ENCODE data around the gene LCE1F.

The LCE1F gene

GRCh38 chr1:152774875-152775274 is at the start of gene LCE1F:
Gene LCE1F, plus strand, starts transcription at chr1:152775140. Its CDS starts 1,232 bp downstream, at chr1:152776372.
- DNase-seq (ENCODE audit: low read depth in 1 of 2, low spot score in 1 of 2) = peak in 1 of 2 experiments; percentile 42
- TF ChIP-seq JUND (IDR thresholded peaks at IDR 0.05; ENCODE audit: low read depth) = no peak
- in situ Hi-C loops (cut with HindIII; ENCODE audit: low pct_unique_long_range_greater_than_20kb, low sequenced_read_pairs) = no loop called here

GRCh38 chr1:152725261-152725660 is 49.7 kb upstream of the LCE1F start:
- in situ Hi-C loops (cut with HindIII; ENCODE audit: low pct_unique_long_range_greater_than_20kb, low sequenced_read_pairs) = no loop called here
- no peak for TF ChIP-seq JUND (IDR thresholded peaks at IDR 0.05; ENCODE audit: low read depth)
- no peak for DNase-seq (ENCODE audit: low read depth in 1 of 2, low spot score in 1 of 2)

GRCh38 chr1:152728986-152729385 is 46.0 kb upstream of the LCE1F start:
- TF ChIP-seq JUND (IDR thresholded peaks at IDR 0.05; ENCODE audit: low read depth) = no peak
- in situ Hi-C loops (cut with HindIII; ENCODE audit: low pct_unique_long_range_greater_than_20kb, low sequenced_read_pairs) = no loop called here
- DNase-seq (ENCODE audit: low read depth in 1 of 2, low spot score in 1 of 2) = no peak

GRCh38 chr1:152735648-152736047 is 39.3 kb upstream of the LCE1F start:
- in situ Hi-C loops (cut with HindIII; ENCODE audit: low pct_unique_long_range_greater_than_20kb, low sequenced_read_pairs) = no loop called here
- no peak for TF ChIP-seq JUND (IDR thresholded peaks at IDR 0.05; ENCODE audit: low read depth)
- peak in 1 of 2 experiments; percentile 66 for DNase-seq (ENCODE audit: low read depth in 1 of 2, low spot score in 1 of 2)

- no peak for DNase-seq (ENCODE audit: low read depth in 1 of 2, low spot score in 1 of 2)
- no peak for TF ChIP-seq JUND (IDR thresholded peaks at IDR 0.05; ENCODE audit: low read depth)
- in situ Hi-C loops (cut with HindIII; ENCODE audit: low pct_unique_long_range_greater_than_20kb, low sequenced_read_pairs) = no loop called here
These were observed 36.9 kb upstream of the LCE1F start for GRCh38 chr1:152737997-152738396.

- no peak for DNase-seq (ENCODE audit: low read depth in 1 of 2, low spot score in 1 of 2)
- TF ChIP-seq JUND (IDR thresholded peaks at IDR 0.05; ENCODE audit: low read depth) = no peak
- in situ Hi-C loops (cut with HindIII; ENCODE audit: low pct_unique_long_range_greater_than_20kb, low sequenced_read_pairs) = no loop called here
These were observed 35.1 kb upstream of the LCE1F start for GRCh38 chr1:152739841-152740240.

- TF ChIP-seq JUND (IDR thresholded peaks at IDR 0.05; ENCODE audit: low read depth) = no peak
- no peak for DNase-seq (ENCODE audit: low read depth in 1 of 2, low spot score in 1 of 2)
- in situ Hi-C loops (cut with HindIII; ENCODE audit: low pct_unique_long_range_greater_than_20kb, low sequenced_read_pairs) = no loop called here
These were observed 33.3 kb upstream of the LCE1F start for GRCh38 chr1:152741656-152742055.

- TF ChIP-seq JUND (IDR thresholded peaks at IDR 0.05; ENCODE audit: low read depth) = no peak
- in situ Hi-C loops (cut with HindIII; ENCODE audit: low pct_unique_long_range_greater_than_20kb, low sequenced_read_pairs) = no loop called here
- peak in 1 of 2 experiments; percentile 98 for DNase-seq (ENCODE audit: low read depth in 1 of 2, low spot score in 1 of 2)
These were observed 31.4 kb upstream of the LCE1F start for GRCh38 chr1:152743371-152744145.

GRCh38 chr1:152745289-152745704 is 29.6 kb upstream of the LCE1F start:
- no peak for TF ChIP-seq JUND (IDR thresholded peaks at IDR 0.05; ENCODE audit: low read depth)
- DNase-seq (ENCODE audit: low read depth in 1 of 2, low spot score in 1 of 2) = peak in 1 of 2 experiments; percentile 57
- in situ Hi-C loops (cut with HindIII; ENCODE audit: low pct_unique_long_range_greater_than_20kb, low sequenced_read_pairs) = no loop called here

- no peak for TF ChIP-seq JUND (IDR thresholded peaks at IDR 0.05; ENCODE audit: low read depth)
- in situ Hi-C loops (cut with HindIII; ENCODE audit: low pct_unique_long_range_greater_than_20kb, low sequenced_read_pairs) = no loop called here
- no peak for DNase-seq (ENCODE audit: low read depth in 1 of 2, low spot score in 1 of 2)
These were observed 29.0 kb upstream of the LCE1F start for GRCh38 chr1:152745765-152746444.

- DNase-seq (ENCODE audit: low read depth in 1 of 2, low spot score in 1 of 2) = no peak
- in situ Hi-C loops (cut with HindIII; ENCODE audit: low pct_unique_long_range_greater_than_20kb, low sequenced_read_pairs) = no loop called here
- TF ChIP-seq JUND (IDR thresholded peaks at IDR 0.05; ENCODE audit: low read depth) = no peak
These were observed 27.1 kb upstream of the LCE1F start for GRCh38 chr1:152747831-152748230.

- TF ChIP-seq JUND (IDR thresholded peaks at IDR 0.05; ENCODE audit: low read depth) = no peak
- in situ Hi-C loops (cut with HindIII; ENCODE audit: low pct_unique_long_range_greater_than_20kb, low sequenced_read_pairs) = no loop called here
- no peak for DNase-seq (ENCODE audit: low read depth in 1 of 2, low spot score in 1 of 2)
These were observed 22.7 kb upstream of the LCE1F start for GRCh38 chr1:152752225-152752624.

GRCh38 chr1:152753586-152753985 is 21.4 kb upstream of the LCE1F start:
- DNase-seq (ENCODE audit: low read depth in 1 of 2, low spot score in 1 of 2) = no peak
- in situ Hi-C loops (cut with HindIII; ENCODE audit: low pct_unique_long_range_greater_than_20kb, low sequenced_read_pairs) = no loop called here
- no peak for TF ChIP-seq JUND (IDR thresholded peaks at IDR 0.05; ENCODE audit: low read depth)

Data from T47D (cell line).